ENCODE results near the gene BBS2. TPM values are rescaled to one million over a fixed set of nuclear protein-coding genes. Genes with fewer than 3 reads are reported as not detected.

The BBS2 gene
- total RNA-seq, 4 donors from 2014 or later = 21.9 to 51.9 (median 37.5) TPM

- no peak for DNase-seq (ENCODE audit: low spot score)
These were observed 67.8 kb downstream of the BBS2 start for GRCh38 chr16:56451753-56452689.

GRCh38 chr16:56450986-56451752, 68.7 kb downstream of the BBS2 start, which contains the start of the genes NUDT21 and OGFOD1:
Gene NUDT21 (minus strand): TSS chr16:56451332. CDS start chr16:56451202, 130 bp downstream.
Gene OGFOD1 (plus strand): TSS chr16:56451554. CDS start chr16:56451613, 59 bp downstream.
- ATAC-seq (ENCODE audit: low FRiP score) (peak; percentile 99), DNase-seq (ENCODE audit: low spot score) (peak; percentile 66)
- TF ChIP-seq CTCF (IDR thresholded peaks at IDR 0.05) = no peak

More at GRCh38 chr16:56451753-56452689, 67.8 kb downstream of the BBS2 start:
- peak; percentile 82 for ATAC-seq (ENCODE audit: low FRiP score)
- no peak for TF ChIP-seq CTCF (IDR thresholded peaks at IDR 0.05)

- no peak for ATAC-seq (ENCODE audit: low FRiP score)
- DNase-seq (ENCODE audit: low spot score) = no peak
- TF ChIP-seq CTCF (IDR thresholded peaks at IDR 0.05) = no peak
These were observed 69.4 kb downstream of the BBS2 start for GRCh38 chr16:56450275-56450985.

GRCh38 chr16:56448005-56448404, 71.8 kb downstream of the BBS2 start:
- no peak for ATAC-seq (ENCODE audit: low FRiP score)
- no peak for DNase-seq (ENCODE audit: low spot score)
- no peak for TF ChIP-seq CTCF (IDR thresholded peaks at IDR 0.05)

GRCh38 chr16:56447286-56447685, 72.5 kb downstream of the BBS2 start:
- DNase-seq (ENCODE audit: low spot score) (no peak), ATAC-seq (ENCODE audit: low FRiP score) (no peak)
- TF ChIP-seq CTCF (IDR thresholded peaks at IDR 0.05) = no peak

- ATAC-seq (ENCODE audit: low FRiP score) (no peak), DNase-seq (ENCODE audit: low spot score) (no peak)
- TF ChIP-seq CTCF (IDR thresholded peaks at IDR 0.05) = no peak
These were observed 81.8 kb downstream of the BBS2 start for GRCh38 chr16:56438038-56438437.
